Hepatocyte (in vitro differentiated cells): Measurements from ENCODE around the gene NDUFS6. TPM values are rescaled to one million over a fixed set of nuclear protein-coding genes. Genes with fewer than 3 reads are reported as not detected.

Source experiments
- DNase-seq: peaks from one replicate; pipeline ENCODE4 v3.0.0-alpha.2; 2016; ENCODE audit warnings: low spot score
- H2AFZ ChIP-seq: fragments of 200-600 bp; sonication (generic); 2 replicates; pipeline ENCODE4 v1.6.0; 2016; ENCODE audit warnings: antibody characterized with exemption, mild to moderate bottlenecking
- H3K27ac ChIP-seq: fragments of 200-600 bp; sonication (generic); 2 replicates; pipeline ENCODE4 v1.5.1; 2016; ENCODE audit warnings: mild to moderate bottlenecking
- H3K27me3 ChIP-seq: fragments of 200-600 bp; sonication (generic); 2 replicates; pipeline ENCODE4 v1.6.1; 2016
- H3K36me3 ChIP-seq: fragments of 200-600 bp; sonication (generic); replicated peaks from 2 replicates; pipeline ENCODE4 v1.5.1; 2016; ENCODE audit warnings: low read depth; ENCODE audit not compliant: insufficient read depth
- H3K4me1 ChIP-seq: fragments of 200-600 bp; sonication (generic); 2 replicates; pipeline ENCODE4 v1.5.1; 2016; ENCODE audit warnings: mild to moderate bottlenecking, moderate library complexity; ENCODE audit not compliant: insufficient read depth
- H3K4me2 ChIP-seq: fragments of 200-600 bp; sonication (generic); 2 replicates; pipeline ENCODE4 v1.6.0; 2016
- H3K4me3 ChIP-seq: fragments of 200-600 bp; sonication (generic); 2 replicates; pipeline ENCODE4 v1.5.1; 2016; ENCODE audit warnings: mild to moderate bottlenecking
- H3K79me2 ChIP-seq: fragments of 200-600 bp; sonication (generic); 2 replicates; pipeline ENCODE4 v1.6.0; 2017; ENCODE audit warnings: mild to moderate bottlenecking
- H3K9me2 ChIP-seq: fragments of 200-600 bp; sonication (generic); replicated peaks from 2 replicates; pipeline ENCODE4 v1.6.0; 2017; ENCODE audit warnings: mild to moderate bottlenecking; ENCODE audit not compliant: insufficient read depth
- H3K9me3 ChIP-seq: fragments of 200-600 bp; sonication (generic); 2 replicates; pipeline ENCODE4 v1.5.1; 2016; ENCODE audit warnings: low read depth, mild to moderate bottlenecking
- H4K20me1 ChIP-seq: fragments of 200-600 bp; sonication (generic); 2 replicates; pipeline ENCODE4 v1.6.0; 2016; ENCODE audit warnings: mild to moderate bottlenecking; ENCODE audit not compliant: insufficient read depth, poor library complexity, severe bottlenecking
- CTCF ChIP-seq: fragments of 200-600 bp; sonication (generic); IDR thresholded peaks from 2 replicates; pipeline ENCODE4 v1.5.1; 2016; ENCODE audit warnings: antibody characterized with exemption, mild to moderate bottlenecking; ENCODE audit not compliant: poor library complexity
- EZH2 ChIP-seq: fragments of 200-600 bp; sonication (generic); IDR thresholded peaks from 2 replicates; pipeline ENCODE4 v1.6.1; 2016; ENCODE audit warnings: antibody characterized with exemption, mild to moderate bottlenecking, borderline replicate concordance
- EZH2phosphoT487 ChIP-seq: fragments of 200-600 bp; sonication (generic); IDR thresholded peaks from one replicate; pipeline ENCODE4 v1.6.1; 2018; ENCODE audit warnings: antibody characterized with exemption, mild to moderate bottlenecking, low read depth, moderate library complexity; ENCODE audit not compliant: unreplicated experiment, severe bottlenecking
- WGBS: methylation state at CpG from one replicate; pipeline ENCODE4 v1.1.6; 2016; ENCODE audit warnings: low lambda C conversion rate; ENCODE audit errors: missing lambda C conversion rate; 5-methylcytosine and 5-hydroxymethylcytosine counted together
- polyA plus RNA-seq: library from polyadenylated mRNA; unstranded; fragments of >200 nt; fragmentation: Nextera tagmentation; extraction: Ambion mirVana; gene quantifications from 2 replicates; pipeline ENCODE4 v1.2.1, GENCODE V29; 2016
- total RNA-seq: library from RNA; depleted of rRNA; stranded (reverse); fragments of >200 nt; gene quantifications from 2 replicates; pipeline ENCODE4 v1.2.3, GENCODE V29; 2014

The NDUFS6 gene
- total and polyA plus RNA-seq, 2 experiments from 2014 or later = 29.3 to 108 TPM

DNA sequence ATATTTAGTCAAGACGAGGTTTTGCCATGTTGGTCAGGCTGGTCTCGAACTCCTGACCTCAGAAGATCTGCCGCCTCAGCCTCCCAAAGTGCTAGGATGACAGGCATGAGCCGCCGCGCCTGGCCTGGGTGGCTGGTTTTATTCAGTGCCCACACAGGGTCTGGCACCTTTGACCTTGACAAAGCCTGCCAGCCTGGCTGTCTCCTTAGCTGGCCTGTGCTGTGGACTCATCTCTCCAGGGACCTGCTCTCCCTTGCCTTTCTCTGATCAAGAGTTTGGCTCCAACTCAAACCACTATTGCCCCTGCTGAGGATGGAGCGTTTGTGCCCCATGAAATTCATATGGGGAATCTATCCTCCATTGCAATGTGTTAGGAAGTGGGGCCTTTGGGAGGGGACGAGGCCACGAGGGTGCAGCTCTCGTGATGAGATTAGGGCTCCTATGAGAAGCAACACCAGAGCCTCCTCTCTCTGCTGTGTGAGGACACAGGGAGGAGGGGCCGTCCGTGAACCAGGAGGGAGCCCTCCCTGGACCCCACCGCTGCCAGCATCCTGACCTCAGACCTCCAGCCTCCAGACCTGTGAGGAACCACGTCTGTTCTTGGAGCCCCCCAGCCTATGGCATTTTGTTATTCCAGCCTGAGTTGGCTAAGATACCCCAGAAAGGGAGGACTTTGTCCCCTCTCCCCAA, 46.5 kb upstream of the NDUFS6 start:
- no peak overlapping the region for H2AFZ ChIP-seq
- H3K9me3 ChIP-seq = no peaks in the 10 kb centered on the region
- TF ChIP-seq EZH2 = no peak
- TF ChIP-seq CTCF = no peak
- TF ChIP-seq EZH2phosphoT487 = no peak
- H3K4me2 ChIP-seq = no peak overlapping the region
- H3K27ac ChIP-seq = no peak overlapping the region
- WGBS = 90% methylated on average over 13 of the region's 14 CpGs
- H3K79me2 ChIP-seq = no peaks in the 10 kb centered on the region
- no peaks in the 10 kb centered on the region for H3K4me1 ChIP-seq
- no peaks in the 10 kb centered on the region for H4K20me1 ChIP-seq
- no peaks in the 10 kb centered on the region for H3K36me3 ChIP-seq
- H3K9me2 ChIP-seq = no peaks in the 10 kb centered on the region
- no peak for DNase-seq
- no peak overlapping the region for H3K4me3 ChIP-seq
- no peaks in the 10 kb centered on the region for H3K27me3 ChIP-seq

GRCh38 chr5:1755321-1755949, 45.8 kb upstream of the NDUFS6 start:
- 69% methylated on average over 14 of the region's 14 CpGs for WGBS
- Histone ChIP-seq H3K9me3 (no peaks in the 10 kb centered on the region), H3K9me2 (no peaks in the 10 kb centered on the region)

DNA sequence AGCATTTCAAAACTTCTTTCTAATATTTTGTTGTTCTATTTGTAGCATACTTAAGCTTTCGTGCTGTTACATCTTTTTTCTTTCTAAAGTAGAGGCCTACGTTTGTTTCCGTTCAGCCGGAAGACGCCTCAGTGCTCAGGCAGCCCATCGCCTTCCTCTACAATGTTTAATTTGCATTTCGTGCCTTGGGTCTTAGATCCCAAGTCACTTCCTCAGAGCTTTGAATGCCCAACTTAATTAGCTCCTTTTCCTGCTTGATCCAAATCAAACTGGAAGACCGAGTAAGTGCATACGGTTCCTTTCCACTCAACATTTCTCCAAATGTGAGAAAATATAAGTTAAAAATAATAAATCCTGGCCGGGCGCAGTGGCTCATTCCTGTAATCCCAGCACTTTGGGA, 44.7 kb upstream of the NDUFS6 start:
- no peaks in the 10 kb centered on the region for H3K9me2 ChIP-seq
- DNase-seq = no peak
- H4K20me1 ChIP-seq = no peaks in the 10 kb centered on the region
- H3K27ac ChIP-seq = no peak overlapping the region
- no peak for TF ChIP-seq EZH2
- TF ChIP-seq EZH2phosphoT487 = no peak
- TF ChIP-seq CTCF = no peak
- H3K9me3 ChIP-seq = no peaks in the 10 kb centered on the region
- no peaks in the 10 kb centered on the region for H3K79me2 ChIP-seq
- H3K27me3 ChIP-seq = no peaks in the 10 kb centered on the region
- H3K4me3 ChIP-seq = no peak overlapping the region
- 86% methylated on average over 11 of the region's 11 CpGs for WGBS
- H3K36me3 ChIP-seq = no peaks in the 10 kb centered on the region
- H3K4me1 ChIP-seq = no peaks in the 10 kb centered on the region
- H2AFZ ChIP-seq = no peak overlapping the region
- no peak overlapping the region for H3K4me2 ChIP-seq

More at GRCh38 chr5:1755321-1755949, 45.8 kb upstream of the NDUFS6 start:
- DNase-seq = no peak
- Histone ChIP-seq H3K36me3 (no peaks in the 10 kb centered on the region), H2AFZ (no peak overlapping the region), H3K27me3 (no peaks in the 10 kb centered on the region), H4K20me1 (no peaks in the 10 kb centered on the region), H3K4me2 (no peak overlapping the region), H3K79me2 (no peaks in the 10 kb centered on the region), H3K4me3 (no peak overlapping the region), H3K4me1 (no peaks in the 10 kb centered on the region), H3K27ac (no peak overlapping the region)
- TF ChIP-seq EZH2phosphoT487 = no peak
- no peak for TF ChIP-seq EZH2
- TF ChIP-seq CTCF = no peak
